ENCODE measurements around the gene PHF21B.
"Not testable (repeated sequence)": the region's sequence is repeated elsewhere in the genome, so short reads cannot be mapped to it uniquely, and the experiment has no call there.

Gene PHF21B

DNA sequence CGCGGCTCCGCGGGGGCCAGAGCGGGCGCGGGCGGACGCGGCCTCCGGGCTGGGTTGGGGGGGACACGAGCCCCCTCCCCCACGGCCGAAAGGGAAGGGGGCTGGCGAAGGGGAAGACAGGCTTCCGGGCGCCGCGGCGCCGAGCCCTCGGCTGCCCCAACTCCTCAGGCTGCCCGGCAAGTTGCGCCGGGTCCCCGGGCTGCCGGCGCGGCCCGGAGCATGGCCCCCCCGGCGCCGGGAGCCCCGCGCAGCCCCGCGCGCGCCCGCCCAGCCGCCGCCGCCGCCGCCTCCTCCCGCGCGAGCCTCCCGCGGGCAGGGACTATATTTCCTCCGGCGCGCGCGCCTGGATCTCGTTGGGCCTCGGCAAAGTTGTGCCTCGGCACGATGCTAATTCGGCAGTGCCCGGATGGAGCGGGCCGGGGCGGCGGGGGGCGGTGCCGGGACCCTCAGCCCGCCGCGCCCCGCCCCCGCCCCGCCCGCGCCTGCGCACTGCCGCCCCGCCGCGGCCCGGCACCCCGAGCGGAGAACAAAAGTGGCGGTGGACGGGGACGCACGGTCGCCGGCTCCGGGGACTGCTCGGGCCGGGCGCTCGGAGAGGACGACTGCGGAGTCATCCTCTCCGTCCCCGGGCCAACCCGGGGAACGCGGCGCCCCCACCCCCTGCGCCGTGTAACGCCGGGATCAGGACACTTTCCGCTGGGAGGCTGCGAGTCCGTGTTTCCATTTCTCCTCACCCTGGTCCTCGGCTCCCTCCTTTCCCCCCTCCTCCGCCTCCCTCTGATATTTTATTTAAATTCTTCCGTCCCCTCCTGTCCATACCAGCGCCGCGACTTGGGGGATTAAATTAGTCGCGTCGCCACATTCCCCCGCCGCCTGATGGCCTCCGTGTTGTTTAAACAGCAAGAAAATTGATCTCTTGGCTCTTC, at the start of gene PHF21B:
Gene PHF21B, minus strand, starts transcription at position 400 of the 926 bp plus-strand sequence. CDS start 456 bp downstream, outside the sequence.
- H3K4me1 Mint-ChIP-seq = peaks cover 17% of the 10 kb centered on the region
- ATAC-seq (peak; percentile 70), DNase-seq (peak; percentile 59 to 60)
- peak within 1 kb of the TSS; percentile 95 for H3K4me3 Mint-ChIP-seq
- no peaks in the 10 kb centered on the region for H3K9me3 Mint-ChIP-seq
- peak within 1 kb of the TSS in 1 of 2 donors; percentile 93 for H3K27ac Mint-ChIP-seq
- H3K27me3 Mint-ChIP-seq = peaks cover 68% of the 10 kb centered on the region

DNA sequence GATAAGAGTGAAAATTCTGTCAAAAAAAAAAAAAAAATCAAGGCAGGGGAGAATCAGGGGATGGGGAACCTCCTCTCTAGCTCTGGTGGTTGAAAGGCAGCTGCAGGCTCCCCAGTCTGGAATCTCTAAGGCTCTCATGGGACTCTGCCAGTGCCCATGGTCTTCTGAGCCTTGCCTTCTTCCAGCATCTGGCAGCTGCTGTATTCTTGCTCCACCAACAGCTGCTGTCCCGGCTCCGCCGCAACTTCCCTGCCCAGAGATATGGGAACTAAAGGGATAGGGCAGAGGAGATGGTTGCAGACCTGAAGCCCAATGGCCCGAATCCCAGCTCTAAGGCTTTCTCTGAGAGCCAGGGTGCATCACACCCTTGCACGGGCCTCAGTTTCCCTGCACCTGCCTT, 49.5 kb upstream of the PHF21B start:
- ATAC-seq (no peak), DNase-seq (no peak)
- Mint-ChIP-seq H3K27ac (no peak overlapping the region), H3K4me3 (no peak overlapping the region), H3K4me1 (peaks cover 29% of the 10 kb centered on the region), H3K27me3 (peaks cover 8% of the 10 kb centered on the region), H3K9me3 (no peaks in the 10 kb centered on the region)

DNA sequence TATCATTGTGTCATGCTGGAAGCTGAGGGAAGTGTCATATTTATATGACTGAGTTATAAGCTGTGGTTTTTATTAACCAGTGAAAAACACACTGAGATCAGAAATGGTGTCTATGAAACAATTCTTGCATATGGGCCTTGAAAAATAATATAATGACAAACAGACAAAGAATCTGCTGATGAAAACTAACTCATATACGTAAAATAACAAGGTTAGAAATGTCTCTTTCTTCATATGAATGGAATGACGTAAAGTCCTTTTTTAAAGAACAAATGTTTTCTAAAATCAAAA, 48.8 kb upstream of the PHF21B start:
- Mint-ChIP-seq H3K4me3 (peak overlapping the region; percentile 47 to 48), H3K27ac (peak overlapping the region in 1 of 2 donors; percentile 47), H3K4me1 (peaks cover 22% of the 10 kb centered on the region), H3K9me3 (no peaks in the 10 kb centered on the region), H3K27me3 (peaks cover 8% of the 10 kb centered on the region)
- ATAC-seq = peak; percentile 71
- no peak for DNase-seq

- Mint-ChIP-seq H3K9me3 (no peaks in the 10 kb centered on the region), H3K4me3 (no peak overlapping the region), H3K27me3 (peaks cover 27% of the 10 kb centered on the region), H3K27ac (no peak overlapping the region), H3K4me1 (peaks cover 18% of the 10 kb centered on the region)
- ATAC-seq (no peak), DNase-seq (no peak)
Measured at GRCh38 chr22:45055936-45056335, 46.1 kb upstream of the PHF21B start.

DNA sequence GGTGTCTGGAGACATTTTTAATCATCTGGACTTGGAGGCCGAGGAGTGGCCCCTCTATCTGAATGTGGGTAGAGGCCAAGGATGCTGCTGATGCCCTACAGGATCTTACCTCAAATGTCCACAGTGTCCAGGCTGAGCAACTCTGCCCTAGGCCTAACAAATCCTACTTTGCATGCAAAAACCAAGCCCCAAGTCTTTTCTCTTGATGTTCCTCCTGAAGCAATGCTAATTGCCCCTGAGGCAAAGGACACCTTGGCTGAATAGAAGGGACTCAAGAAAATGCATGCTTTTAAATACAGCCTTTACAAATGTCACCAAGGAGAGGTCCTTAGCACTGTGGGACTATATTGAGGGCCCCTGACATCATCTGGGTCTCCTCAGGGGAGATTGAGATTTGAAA, 43.8 kb upstream of the PHF21B start:
- no peaks in the 10 kb centered on the region for H3K9me3 Mint-ChIP-seq
- no peak for DNase-seq
- peaks cover 44% of the 10 kb centered on the region for H3K27me3 Mint-ChIP-seq
- H3K4me3 Mint-ChIP-seq = no peak overlapping the region
- no peak for ATAC-seq
- peaks cover 10% of the 10 kb centered on the region for H3K4me1 Mint-ChIP-seq
- no peak overlapping the region for H3K27ac Mint-ChIP-seq

DNA sequence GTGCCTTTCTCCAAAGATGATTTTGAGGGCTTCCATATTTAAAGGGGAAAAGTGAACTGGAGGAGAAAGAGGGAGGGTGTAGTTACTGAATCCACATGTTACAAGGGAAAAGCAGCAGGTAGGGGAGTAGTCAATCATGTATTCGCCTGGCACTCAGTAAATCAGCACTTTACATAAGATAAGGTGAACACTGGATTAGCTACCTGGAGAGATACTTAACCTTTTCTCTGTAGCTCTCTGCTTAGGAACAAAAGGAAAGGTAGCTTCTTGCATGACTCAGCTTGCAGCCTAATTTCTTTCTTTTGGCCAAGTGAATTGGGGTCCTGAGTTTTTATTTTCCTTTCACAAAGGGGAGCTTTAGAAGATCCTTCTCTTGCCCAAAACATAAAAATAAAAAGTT, 43.3 kb upstream of the PHF21B start:
- no peaks in the 10 kb centered on the region for H3K9me3 Mint-ChIP-seq
- H3K27me3 Mint-ChIP-seq = peaks cover 47% of the 10 kb centered on the region
- no peak for DNase-seq
- no peak for ATAC-seq
- H3K4me1 Mint-ChIP-seq = peaks cover 5% of the 10 kb centered on the region
- no peak overlapping the region for H3K27ac Mint-ChIP-seq
- no peak overlapping the region for H3K4me3 Mint-ChIP-seq

GRCh38 chr22:45052665-45053064, 42.9 kb upstream of the PHF21B start:
- not testable (repeated sequence) for H3K27ac Mint-ChIP-seq, H3K4me3 Mint-ChIP-seq, H3K9me3 Mint-ChIP-seq, DNase-seq, H3K4me1 Mint-ChIP-seq, ATAC-seq
- peaks cover 47% of the 10 kb centered on the region for H3K27me3 Mint-ChIP-seq

- H3K4me1 Mint-ChIP-seq = no peaks in the 10 kb centered on the region
- peaks cover 55% of the 10 kb centered on the region for H3K27me3 Mint-ChIP-seq
Measured at GRCh38 chr22:45051946-45052345, 42.1 kb upstream of the PHF21B start.

GRCh38 chr22:45051419-45051818, 41.6 kb upstream of the PHF21B start:
- no peaks in the 10 kb centered on the region for H3K4me1 Mint-ChIP-seq
- no peak overlapping the region for H3K27ac Mint-ChIP-seq
- peaks cover 0 to 11% of the 10 kb centered on the region in 2 donors for H3K9me3 Mint-ChIP-seq
- peaks cover 57% of the 10 kb centered on the region for H3K27me3 Mint-ChIP-seq
- no peak for ATAC-seq
- no peak overlapping the region for H3K4me3 Mint-ChIP-seq
- DNase-seq = no peak

More at GRCh38 chr22:45051946-45052345, 42.1 kb upstream of the PHF21B start:
- DNase-seq (no peak), ATAC-seq (no peak)
- Mint-ChIP-seq H3K9me3 (peaks cover 0 to 6% of the 10 kb centered on the region in 2 donors), H3K4me3 (no peak overlapping the region), H3K27ac (no peak overlapping the region)

DNA sequence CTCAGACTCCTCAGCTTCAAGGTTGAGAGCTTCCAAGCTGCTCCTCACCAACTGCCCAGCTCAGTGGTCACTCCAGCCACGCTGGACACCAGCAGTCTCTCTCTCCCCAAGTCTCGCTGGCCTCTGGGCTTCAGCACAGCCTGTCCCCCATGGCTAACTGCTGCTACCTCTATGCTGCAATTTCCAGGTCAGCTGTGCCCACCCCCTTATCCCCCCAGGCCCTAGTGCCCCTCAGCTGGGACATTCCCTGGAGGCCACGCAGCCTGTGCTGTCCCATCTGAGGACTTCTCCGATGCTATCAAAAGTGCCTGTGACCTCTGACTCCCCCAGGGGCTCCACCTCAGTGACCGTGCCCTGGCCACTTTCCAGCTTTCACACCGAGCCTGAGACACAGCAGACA, 37.5 kb upstream of the PHF21B start:
- Mint-ChIP-seq H3K4me1 (no peaks in the 10 kb centered on the region), H3K27me3 (peaks cover 75% of the 10 kb centered on the region), H3K9me3 (peaks cover 0 to 18% of the 10 kb centered on the region in 2 donors), H3K27ac (no peak overlapping the region), H3K4me3 (no peak overlapping the region)
- no peak for DNase-seq
- no peak for ATAC-seq

GRCh38 chr22:45045208-45045607, 35.4 kb upstream of the PHF21B start:
- Mint-ChIP-seq H3K4me1 (no peaks in the 10 kb centered on the region), H3K9me3 (peaks cover 0 to 18% of the 10 kb centered on the region in 2 donors), H3K4me3 (no peak overlapping the region), H3K27ac (no peak overlapping the region), H3K27me3 (peaks cover 61% of the 10 kb centered on the region)
- ATAC-seq = no peak
- no peak for DNase-seq

GRCh38 chr22:45042263-45042662, 32.5 kb upstream of the PHF21B start:
- Mint-ChIP-seq H3K27ac (no peak overlapping the region), H3K27me3 (peaks cover 45% of the 10 kb centered on the region), H3K4me1 (no peaks in the 10 kb centered on the region), H3K9me3 (peaks cover 0 to 29% of the 10 kb centered on the region in 2 donors), H3K4me3 (no peak overlapping the region)
- ATAC-seq (no peak), DNase-seq (no peak)

- Mint-ChIP-seq H3K4me3 (no peak overlapping the region), H3K4me1 (no peaks in the 10 kb centered on the region), H3K9me3 (peaks cover 0 to 23% of the 10 kb centered on the region in 2 donors), H3K27ac (no peak overlapping the region), H3K27me3 (peaks cover 34% of the 10 kb centered on the region)
- no peak for DNase-seq
- no peak for ATAC-seq
Measured at GRCh38 chr22:45039133-45039532, 29.3 kb upstream of the PHF21B start.

DNA sequence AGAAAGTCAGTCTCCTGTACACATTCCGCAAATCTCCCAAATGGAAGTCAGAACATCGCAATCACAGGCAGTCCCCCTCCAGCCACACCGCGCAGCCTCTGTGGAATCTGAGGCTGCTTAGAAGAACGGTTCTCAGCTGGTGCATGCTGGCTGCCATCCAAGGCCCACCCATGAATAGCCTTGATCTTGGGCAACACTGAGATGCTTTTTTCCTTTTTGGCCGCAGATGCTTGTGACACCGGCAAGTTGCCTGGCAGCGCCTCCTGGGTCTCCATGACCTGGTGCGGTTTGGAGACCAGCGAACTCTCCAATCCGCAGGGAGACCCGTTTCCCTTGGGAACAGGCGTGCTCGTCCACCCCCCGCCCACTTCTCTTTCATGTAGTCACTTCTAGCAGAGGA, 26.3 kb upstream of the PHF21B start:
- DNase-seq = no peak

GRCh38 chr22:45034821-45035220, 25.0 kb upstream of the PHF21B start:
- Mint-ChIP-seq H3K27me3 (peaks cover 39% of the 10 kb centered on the region), H3K27ac (peak overlapping the region in 1 of 2 donors; percentile 42), H3K4me1 (no peaks in the 10 kb centered on the region), H3K4me3 (no peak overlapping the region), H3K9me3 (peaks cover 0 to 17% of the 10 kb centered on the region in 2 donors)
- DNase-seq (no peak), ATAC-seq (no peak)

More for the DNA sequence above, 26.3 kb upstream of the PHF21B start:
- Mint-ChIP-seq H3K27me3 (peaks cover 31% of the 10 kb centered on the region), H3K4me1 (no peaks in the 10 kb centered on the region), H3K9me3 (peaks cover 0 to 17% of the 10 kb centered on the region in 2 donors), H3K4me3 (no peak overlapping the region), H3K27ac (no peak overlapping the region)
- ATAC-seq = no peak

- Mint-ChIP-seq H3K27me3 (peaks cover 39% of the 10 kb centered on the region), H3K4me3 (no peak overlapping the region), H3K4me1 (no peaks in the 10 kb centered on the region), H3K27ac (no peak overlapping the region), H3K9me3 (peaks cover 0 to 17% of the 10 kb centered on the region in 2 donors)
- DNase-seq (no peak), ATAC-seq (no peak)
Measured at GRCh38 chr22:45034156-45034555, 24.4 kb upstream of the PHF21B start.
